Glutamatergic neuron (in vitro differentiated cells): Measurements from ENCODE around the gene TXNDC9. TPM values are rescaled to one million over a fixed set of nuclear protein-coding genes. Genes with fewer than 3 reads are reported as not detected.
"Not testable (repeated sequence)": the region's sequence is repeated elsewhere in the genome, so short reads cannot be mapped to it uniquely, and the experiment has no call there.

Experiments used
- DNase-seq: peaks from one replicate; pipeline ENCODE4 v3.0.0; 2022
- H3K27ac Mint-ChIP-seq: one replicate; pipeline ENCODE4 v1.8.0; 2020; ENCODE audit warnings: mild to moderate bottlenecking, mixed read lengths, inconsistent platforms; ENCODE audit not compliant: unreplicated experiment
- H3K27me3 Mint-ChIP-seq: one replicate; pipeline ENCODE4 v1.8.0; 2020; ENCODE audit warnings: mild to moderate bottlenecking, moderate library complexity, mixed read lengths, inconsistent platforms; ENCODE audit not compliant: unreplicated experiment
- H3K36me3 Mint-ChIP-seq: one replicate; pipeline ENCODE4 v1.8.0; 2020; ENCODE audit warnings: mild to moderate bottlenecking, mixed read lengths, inconsistent platforms; ENCODE audit not compliant: unreplicated experiment
- H3K4me1 Mint-ChIP-seq: one replicate; pipeline ENCODE4 v1.8.0; 2020; ENCODE audit warnings: mild to moderate bottlenecking, low read depth, mixed read lengths, inconsistent platforms; ENCODE audit not compliant: unreplicated experiment
- H3K4me3 Mint-ChIP-seq: one replicate; pipeline ENCODE4 v1.8.0; 2020; ENCODE audit warnings: mild to moderate bottlenecking, mixed read lengths, inconsistent platforms; ENCODE audit not compliant: unreplicated experiment
- H3K9me3 Mint-ChIP-seq: one replicate; pipeline ENCODE4 v1.8.0; 2020; ENCODE audit warnings: mild to moderate bottlenecking, moderate library complexity, mixed read lengths, inconsistent platforms; ENCODE audit not compliant: unreplicated experiment
- CTCF ChIP-seq: fragments of 200-600 bp; sonication (generic); IDR thresholded peaks from one replicate; pipeline ENCODE4 v1.5.0; 2021; ENCODE audit not compliant: partially characterized antibody, unreplicated experiment
- total RNA-seq: library from RNA; stranded (reverse); fragmentation: NEBNext Ultra II Directional; extraction: Animal tissue kit (Norgen Biotek cat#: 25700); gene quantifications from one replicate; pipeline ENCODE4 v1.2.1, GENCODE V29; 2021; ENCODE audit not compliant: unreplicated experiment

The TXNDC9 gene
- total RNA-seq, 1 donor from 2014 or later, result 32.6 TPM

GRCh38 chr2:99376254-99376864 is 40.2 kb upstream of the TXNDC9 start:
- no peaks in the 10 kb centered on the region for H3K27me3 Mint-ChIP-seq
- H3K36me3 Mint-ChIP-seq, result peaks cover 20% of the 10 kb centered on the region
- DNase-seq, result no peak
- H3K9me3 Mint-ChIP-seq, result no peaks in the 10 kb centered on the region
- no peaks in the 10 kb centered on the region for H3K4me1 Mint-ChIP-seq
- no peak for TF ChIP-seq CTCF
- no peak overlapping the region for H3K27ac Mint-ChIP-seq
- no peak overlapping the region for H3K4me3 Mint-ChIP-seq

- Mint-ChIP-seq H3K9me3 (no peaks in the 10 kb centered on the region), H3K27ac (no peak overlapping the region), H3K36me3 (peaks cover 20% of the 10 kb centered on the region), H3K4me3 (no peak overlapping the region), H3K4me1 (no peaks in the 10 kb centered on the region), H3K27me3 (no peaks in the 10 kb centered on the region)
- TF ChIP-seq CTCF, result no peak
- no peak for DNase-seq
These were observed 38.6 kb upstream of the TXNDC9 start for GRCh38 chr2:99374747-99375146.

GRCh38 chr2:99373144-99373543 is 37.0 kb upstream of the TXNDC9 start:
- no peaks in the 10 kb centered on the region for H3K4me1 Mint-ChIP-seq
- H3K27ac Mint-ChIP-seq, result no peak overlapping the region
- H3K27me3 Mint-ChIP-seq, result no peaks in the 10 kb centered on the region
- H3K36me3 Mint-ChIP-seq, result peaks cover 20% of the 10 kb centered on the region
- H3K4me3 Mint-ChIP-seq, result no peak overlapping the region
- H3K9me3 Mint-ChIP-seq, result no peaks in the 10 kb centered on the region
- no peak for DNase-seq
- no peak for TF ChIP-seq CTCF

- DNase-seq, H3K27ac Mint-ChIP-seq: not testable (repeated sequence)
- peaks cover 11% of the 10 kb centered on the region for H3K36me3 Mint-ChIP-seq
These were observed 32.7 kb upstream of the TXNDC9 start for GRCh38 chr2:99368854-99369253.

GRCh38 chr2:99365661-99366060 is 29.5 kb upstream of the TXNDC9 start:
- H3K4me1 Mint-ChIP-seq, result no peaks in the 10 kb centered on the region
- H3K4me3 Mint-ChIP-seq, result no peak overlapping the region
- no peaks in the 10 kb centered on the region for H3K27me3 Mint-ChIP-seq
- no peak for DNase-seq
- no peak for TF ChIP-seq CTCF
- no peaks in the 10 kb centered on the region for H3K36me3 Mint-ChIP-seq
- no peaks in the 10 kb centered on the region for H3K9me3 Mint-ChIP-seq
- H3K27ac Mint-ChIP-seq, result no peak overlapping the region

More at GRCh38 chr2:99368854-99369253, 32.7 kb upstream of the TXNDC9 start:
- H3K9me3 Mint-ChIP-seq, H3K4me1 Mint-ChIP-seq, H3K27me3 Mint-ChIP-seq, H3K4me3 Mint-ChIP-seq: not testable (repeated sequence)
